GM12873 (cell line): ENCODE measurements around the gene NUP93.

Source experiments
- TF ChIP-seq, protein P1 (sequence below): IDR thresholded peaks from 2 replicates; pipeline ENCODE4 v1.5.1; 2012; ENCODE audit warnings: low read depth, mild to moderate bottlenecking, moderate library complexity, low read length, control low read depth; ENCODE audit not compliant: insufficient read depth; ENCODE audit errors: missing control alignments

Gene NUP93

DNA sequence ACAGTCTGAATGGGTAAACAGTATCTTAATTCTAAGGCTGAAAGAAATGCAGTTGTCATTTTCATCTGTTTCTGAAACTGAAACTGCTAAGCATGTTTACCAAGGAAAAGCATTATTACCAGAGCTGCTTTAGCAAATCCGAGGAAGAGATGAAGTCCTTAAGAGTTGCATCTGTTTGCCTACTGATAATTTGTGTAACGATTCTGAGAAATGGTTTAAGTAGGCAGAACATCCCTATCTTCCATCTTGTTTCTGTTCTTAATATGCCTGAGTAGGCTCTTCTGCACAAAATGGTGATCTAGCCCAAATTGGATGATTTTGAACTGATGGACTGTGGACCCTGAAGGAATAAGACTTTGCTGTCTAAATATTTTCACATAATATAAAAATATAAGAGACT is 34.9 kb downstream of the NUP93 start:
- TF ChIP-seq, protein P1, sequence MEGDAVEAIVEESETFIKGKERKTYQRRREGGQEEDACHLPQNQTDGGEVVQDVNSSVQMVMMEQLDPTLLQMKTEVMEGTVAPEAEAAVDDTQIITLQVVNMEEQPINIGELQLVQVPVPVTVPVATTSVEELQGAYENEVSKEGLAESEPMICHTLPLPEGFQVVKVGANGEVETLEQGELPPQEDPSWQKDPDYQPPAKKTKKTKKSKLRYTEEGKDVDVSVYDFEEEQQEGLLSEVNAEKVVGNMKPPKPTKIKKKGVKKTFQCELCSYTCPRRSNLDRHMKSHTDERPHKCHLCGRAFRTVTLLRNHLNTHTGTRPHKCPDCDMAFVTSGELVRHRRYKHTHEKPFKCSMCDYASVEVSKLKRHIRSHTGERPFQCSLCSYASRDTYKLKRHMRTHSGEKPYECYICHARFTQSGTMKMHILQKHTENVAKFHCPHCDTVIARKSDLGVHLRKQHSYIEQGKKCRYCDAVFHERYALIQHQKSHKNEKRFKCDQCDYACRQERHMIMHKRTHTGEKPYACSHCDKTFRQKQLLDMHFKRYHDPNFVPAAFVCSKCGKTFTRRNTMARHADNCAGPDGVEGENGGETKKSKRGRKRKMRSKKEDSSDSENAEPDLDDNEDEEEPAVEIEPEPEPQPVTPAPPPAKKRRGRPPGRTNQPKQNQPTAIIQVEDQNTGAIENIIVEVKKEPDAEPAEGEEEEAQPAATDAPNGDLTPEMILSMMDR, result no peak

DNA sequence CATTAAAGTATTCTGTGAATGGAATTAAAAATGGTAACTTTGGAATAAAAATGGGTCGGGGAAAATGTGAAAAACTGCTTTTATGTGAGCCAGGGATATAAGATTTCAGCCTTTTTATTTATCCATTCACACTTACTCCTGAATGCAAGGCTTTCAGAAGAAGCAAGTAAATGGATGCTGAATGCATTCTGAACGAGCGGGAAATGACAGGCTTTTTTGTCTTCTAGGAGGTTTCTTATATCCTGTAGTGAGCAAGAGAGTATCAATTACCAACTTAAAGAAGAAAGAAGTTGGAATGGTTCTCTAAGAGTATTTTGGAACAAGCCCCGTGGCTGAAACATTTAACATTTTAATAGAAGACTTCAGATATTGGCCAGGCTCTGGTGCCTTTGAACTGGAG is 36.0 kb downstream of the NUP93 start:
- TF ChIP-seq, protein P1, result no peak

DNA sequence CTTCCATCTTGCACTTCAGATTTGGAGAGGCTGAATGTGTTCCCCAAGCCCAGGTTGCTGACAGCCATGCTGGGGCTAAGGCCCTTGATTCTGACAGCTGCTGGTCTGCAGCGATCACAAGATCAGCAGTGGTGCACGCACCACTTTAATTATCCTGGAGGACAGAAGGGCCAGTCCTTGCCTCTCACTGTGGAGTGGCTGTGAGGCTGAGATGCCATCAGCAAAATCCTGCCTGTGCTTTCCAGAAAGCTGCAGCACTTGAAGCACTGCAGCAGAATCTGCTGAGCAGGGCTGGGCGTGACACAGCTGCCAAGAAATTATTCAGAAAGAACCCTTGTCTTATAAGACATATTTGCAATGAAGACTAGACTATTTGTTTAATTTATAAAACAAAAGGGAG is 37.1 kb downstream of the NUP93 start:
- TF ChIP-seq, protein P1, result no peak

DNA sequence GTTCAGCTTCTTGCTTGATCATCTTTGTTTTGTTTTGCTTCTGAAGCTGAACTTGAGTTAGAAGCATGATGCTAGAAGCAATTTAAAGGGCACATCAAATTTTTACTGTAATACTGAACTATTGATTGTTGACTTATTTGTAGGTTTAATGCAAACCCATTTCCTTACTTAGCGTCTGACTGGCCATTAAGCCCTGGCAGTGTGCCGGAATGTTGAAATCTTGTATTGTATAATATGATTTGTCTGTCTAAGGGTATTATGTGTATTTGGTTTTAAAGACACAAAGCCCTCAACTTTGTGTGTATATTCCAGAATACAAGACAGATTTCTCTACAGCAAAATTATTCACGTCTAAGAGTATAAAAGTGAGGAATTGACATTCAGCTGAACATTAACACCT is 39.7 kb downstream of the NUP93 start:
- TF ChIP-seq, protein P1, result no peak

DNA sequence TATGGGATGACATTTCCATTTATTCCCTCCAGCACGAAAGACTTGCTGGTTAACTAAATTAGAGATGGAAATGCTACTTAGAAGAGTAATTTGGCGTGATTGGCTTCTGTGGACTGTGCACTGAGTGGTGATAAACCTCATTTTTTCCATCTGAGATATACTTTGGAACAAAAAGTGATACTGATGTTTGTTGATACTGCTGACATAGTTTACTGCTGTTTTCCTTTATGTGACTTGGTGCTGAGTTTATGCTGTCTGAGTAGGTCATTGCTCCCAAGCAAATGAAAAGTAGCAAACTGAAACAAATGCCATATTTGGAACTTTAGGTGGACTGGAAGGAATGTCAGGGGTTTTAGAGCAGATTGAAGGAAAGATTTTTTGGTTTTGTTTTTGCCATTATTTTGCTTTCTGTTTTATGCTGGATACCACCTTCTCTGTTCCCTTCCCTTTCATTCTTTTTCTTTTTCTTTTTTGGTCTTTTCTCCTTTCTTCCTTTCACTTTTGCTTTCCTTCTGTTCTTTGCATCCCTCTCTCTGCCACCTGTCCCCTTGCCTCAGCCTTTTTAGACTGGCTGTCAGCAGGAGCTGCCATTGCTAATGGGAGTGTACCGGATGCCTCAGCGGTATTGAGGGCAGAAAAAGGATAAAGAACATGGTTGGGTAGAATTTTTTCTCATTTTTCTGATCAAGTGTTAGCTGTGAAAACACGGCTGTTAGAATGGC is 41.8 kb downstream of the NUP93 start:
- TF ChIP-seq, protein P1, result no peak

DNA sequence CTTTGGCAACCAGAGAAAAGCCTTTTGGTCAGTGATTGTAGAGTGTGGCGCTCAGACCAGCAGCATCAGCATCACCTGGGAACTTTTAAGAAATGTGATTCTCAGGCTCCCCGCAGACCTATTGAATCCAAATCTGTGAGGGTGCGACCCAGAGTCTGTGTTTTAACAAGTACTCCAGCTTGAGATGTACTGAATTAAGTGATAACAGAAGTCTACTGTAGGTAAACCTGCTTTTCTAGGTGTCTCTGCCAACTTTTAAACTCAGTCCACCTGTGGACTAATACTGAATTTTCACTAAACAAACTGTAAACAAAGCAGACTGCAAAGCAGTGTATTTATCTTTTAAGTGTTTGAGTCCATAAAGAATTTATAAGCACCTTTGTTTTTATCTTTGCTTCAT is 43.6 kb downstream of the NUP93 start:
- TF ChIP-seq, protein P1, result no peak

DNA sequence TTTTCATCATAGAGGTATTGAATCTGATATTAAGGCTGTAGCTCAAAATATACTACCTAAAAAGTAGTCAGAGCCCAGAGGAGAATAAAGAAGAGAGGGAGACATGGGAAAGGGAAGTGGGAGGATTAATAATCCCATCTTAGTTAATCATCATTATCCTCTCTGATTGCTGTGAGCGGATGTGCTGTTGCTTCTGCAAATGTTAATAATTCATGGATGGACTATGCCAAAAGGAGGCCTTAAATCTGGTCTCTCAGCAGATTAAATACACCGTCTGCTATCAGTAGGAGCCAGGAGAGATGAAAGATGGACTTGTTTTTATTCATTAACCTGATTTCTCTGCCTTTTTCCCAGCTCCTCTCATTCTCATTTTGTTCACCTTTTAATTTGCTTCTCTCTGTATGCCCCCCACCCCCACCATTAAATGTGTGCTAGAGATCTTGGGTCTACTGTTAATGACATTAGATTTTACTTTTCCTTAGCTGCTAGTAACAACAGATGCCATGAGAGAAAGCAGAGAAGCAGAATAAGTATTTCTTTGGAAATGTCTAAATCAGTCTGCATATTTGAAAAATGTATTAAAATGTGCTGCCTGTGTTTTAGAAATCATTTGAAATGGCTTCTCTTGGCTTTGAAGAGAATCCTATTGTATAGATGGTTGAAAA is 44.2 kb downstream of the NUP93 start:
- TF ChIP-seq, protein P1, result no peak
